T-helper 22 cell (primary cell): ENCODE measurements around the gene STK24.
"Not testable (repeated sequence)": the region's sequence is repeated elsewhere in the genome, so short reads cannot be mapped to it uniquely, and the experiment has no call there.

Experiments
- DNase-seq: peaks from one replicate; pipeline ENCODE4 v3.0.0-alpha.2; 2020; ENCODE audit warnings: low read depth

The STK24 gene

DNA sequence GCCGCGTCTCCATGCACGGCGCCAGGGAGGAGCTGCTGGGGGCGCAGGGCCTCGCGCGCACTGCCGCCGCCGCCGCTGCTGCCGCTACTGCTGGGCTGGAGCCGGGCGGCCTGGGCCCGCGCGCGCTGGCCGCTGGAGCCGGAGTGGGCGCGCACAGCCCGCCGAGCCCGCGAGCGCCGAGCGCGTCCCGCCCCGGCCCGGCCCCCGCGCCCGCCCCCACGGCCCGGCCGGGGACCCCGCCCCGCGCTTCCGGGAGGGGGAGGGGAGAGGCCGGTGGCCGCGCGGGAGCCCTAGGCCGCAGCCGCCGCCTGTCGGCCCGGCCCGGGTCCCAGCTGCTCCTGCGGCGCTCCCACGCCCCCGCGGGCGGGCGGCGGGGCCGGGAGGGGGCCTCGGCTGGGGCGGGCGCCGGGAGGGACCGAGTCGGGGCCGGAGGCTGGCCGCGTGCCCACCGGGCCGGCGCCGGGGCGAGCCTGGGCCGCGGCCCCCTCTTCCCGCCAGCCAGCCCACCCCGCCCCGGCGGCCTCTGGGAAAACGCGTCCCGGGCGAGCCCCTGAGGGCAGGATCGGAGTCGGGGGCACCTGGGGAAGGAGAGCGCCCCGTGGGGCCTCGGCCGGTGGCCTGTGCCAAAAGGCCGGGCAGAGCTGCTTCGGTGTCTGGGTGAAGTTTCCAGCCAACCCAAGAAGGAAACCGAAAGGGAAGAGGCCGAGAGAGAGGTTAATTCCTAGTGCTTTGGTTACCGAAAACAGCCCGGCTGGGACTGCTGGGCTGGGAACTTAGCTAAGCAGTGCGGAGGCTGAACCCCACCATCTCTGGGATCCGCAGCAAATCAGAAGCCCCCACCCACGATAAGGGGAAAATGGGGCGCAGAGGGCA, at the start of gene STK24:
TSS of gene STK24 (minus strand) at position 145 of the 873 bp plus-strand sequence. CDS start 321 bp downstream, outside the sequence.
- peak; percentile 43 for DNase-seq

DNA sequence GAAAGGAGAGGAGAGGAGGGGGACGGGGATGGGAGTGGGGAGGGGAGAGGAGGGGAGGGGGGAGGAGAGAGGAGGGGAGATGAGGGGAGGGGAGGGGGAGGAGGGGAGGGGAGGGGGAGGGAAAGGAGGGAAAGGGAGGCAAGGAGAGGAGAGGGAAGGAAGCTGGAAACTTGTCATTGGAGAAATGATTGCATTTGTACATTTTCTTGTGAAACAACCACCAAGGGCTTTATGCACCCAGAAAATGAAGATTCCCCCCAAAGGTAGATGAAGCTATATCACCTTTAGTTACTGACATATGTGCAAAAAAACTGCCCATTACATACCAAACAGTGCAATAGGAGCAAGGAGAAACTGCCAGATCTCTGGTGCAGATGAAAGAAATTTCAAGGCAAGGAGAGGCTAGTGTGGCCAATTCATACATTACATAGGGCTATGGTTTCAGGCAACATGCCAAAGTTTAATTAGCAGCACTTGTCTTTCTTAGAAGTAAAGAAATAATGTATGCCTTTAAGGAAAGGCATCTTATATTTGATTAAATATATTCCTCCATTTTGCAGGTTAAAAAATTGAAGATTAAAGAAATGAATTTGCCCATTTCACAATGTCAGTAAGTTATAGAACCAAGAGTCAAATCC, 49.5 kb upstream of the STK24 start:
- DNase-seq, result no peak

DNA sequence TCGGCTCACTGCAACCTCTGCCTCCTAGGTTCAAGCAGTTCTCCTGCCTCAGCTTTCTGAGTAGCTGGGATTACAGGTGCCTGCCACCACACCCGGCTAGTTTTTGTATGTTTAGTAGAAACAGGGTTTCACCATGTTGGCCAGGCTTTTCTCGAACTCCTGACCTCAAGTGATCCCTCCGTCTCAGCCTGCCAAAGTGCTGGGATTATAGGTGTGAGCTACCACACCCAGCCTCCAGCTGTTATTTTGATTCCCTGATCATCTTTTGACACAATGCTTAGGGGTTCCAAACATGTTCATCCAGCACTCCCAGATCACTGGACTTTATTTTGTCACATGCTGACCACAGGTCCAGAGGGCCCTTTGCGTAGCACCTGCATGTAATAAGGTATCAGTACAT, 47.7 kb upstream of the STK24 start:
- not testable (repeated sequence) for DNase-seq

DNA sequence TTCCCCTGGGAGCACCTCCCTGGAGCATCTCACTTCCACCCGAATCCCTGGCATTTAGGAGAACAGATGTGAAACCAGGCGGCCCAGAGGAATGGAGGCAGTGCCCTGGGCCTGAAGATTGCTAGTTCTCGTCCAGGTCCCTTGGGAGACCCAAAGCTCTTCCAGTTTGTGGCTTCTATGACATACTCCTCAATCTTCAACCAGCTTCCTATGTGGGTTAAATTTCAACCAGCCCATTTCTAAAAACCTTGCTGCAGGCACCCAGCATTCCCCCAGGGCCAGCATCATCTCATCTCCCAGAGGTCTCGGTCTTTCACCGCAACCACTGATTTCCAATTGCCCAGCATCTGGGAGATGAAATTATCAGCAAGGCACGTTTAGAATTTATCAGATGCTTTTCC, 46.0 kb upstream of the STK24 start:
- DNase-seq, result no peak

DNA sequence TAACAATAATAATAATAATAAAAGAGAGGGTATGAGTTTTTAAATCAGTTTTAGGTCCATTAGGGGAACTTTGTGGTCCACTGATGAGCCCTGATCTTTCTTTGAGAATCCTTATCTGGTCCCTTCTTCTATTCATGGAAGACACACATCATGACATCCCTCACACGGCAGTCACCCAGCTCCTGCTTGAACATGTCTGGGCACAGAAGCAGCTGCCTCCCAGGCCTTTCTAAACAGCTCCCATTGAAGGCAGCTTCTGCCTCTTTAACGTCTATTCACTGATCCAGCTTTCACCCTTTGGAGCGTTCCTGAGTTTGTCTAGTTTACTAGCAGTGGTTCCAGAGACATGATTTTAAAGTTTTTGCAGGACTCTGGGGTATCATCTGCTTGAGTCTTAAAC, 42.6 kb upstream of the STK24 start:
- no peak for DNase-seq

DNA sequence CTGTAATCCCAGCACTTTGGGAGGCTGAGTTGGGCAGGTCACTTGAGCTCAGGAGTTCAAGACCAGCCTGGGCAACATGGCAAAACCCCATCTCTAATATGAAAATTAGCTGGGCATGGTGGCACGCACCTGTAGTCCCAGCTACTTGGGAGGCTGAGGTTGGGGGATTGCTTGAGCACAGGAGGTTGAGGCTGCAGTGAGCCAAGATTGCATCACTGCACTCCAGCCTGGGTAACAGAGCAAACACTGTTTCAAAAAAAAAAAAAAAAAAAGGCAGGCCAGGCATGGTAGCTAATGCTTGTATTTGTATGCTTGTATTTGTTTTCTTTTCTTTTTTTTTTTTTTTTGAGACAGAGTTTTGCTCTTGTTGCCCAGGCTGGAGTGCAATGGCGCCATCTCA, 38.7 kb upstream of the STK24 start:
- not testable (repeated sequence) for DNase-seq

DNA sequence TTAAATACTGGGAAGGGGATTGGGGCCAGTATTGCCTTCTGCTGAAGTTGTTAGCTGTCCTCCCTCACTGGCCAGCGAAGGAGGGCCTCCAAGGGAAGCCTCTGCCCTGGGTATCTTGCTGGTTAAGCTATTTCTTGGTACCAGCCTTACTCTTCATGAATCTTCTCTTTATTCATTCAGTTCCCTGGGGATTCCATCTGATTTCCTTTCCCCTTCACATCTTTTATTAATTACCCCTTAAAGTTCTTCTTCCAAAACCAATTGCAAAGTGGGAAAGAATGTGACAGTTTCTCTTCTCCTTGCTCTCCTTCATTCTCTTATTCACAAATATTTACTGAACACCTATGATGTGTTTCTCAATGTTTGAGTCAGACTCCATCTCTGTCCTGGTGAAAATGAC, 36.7 kb upstream of the STK24 start:
- DNase-seq, result no peak

DNA sequence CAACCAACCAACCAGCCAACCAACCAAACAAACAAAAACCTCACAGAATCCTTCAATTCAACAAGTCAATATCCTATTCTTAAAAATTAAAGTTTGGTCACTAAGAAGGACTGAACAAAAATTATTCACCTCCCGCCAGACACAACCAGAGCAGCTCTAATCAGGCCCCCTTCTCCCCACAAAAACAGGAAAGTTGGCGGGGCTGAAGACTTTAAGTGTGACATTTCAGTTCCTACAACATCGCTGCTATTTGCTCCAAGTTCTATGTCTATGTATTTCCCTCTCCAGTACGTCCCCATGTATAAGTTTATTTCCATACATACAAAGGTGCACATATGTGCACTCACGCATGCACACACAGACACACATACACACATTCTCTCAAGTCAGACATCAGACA, 32.8 kb upstream of the STK24 start:
- DNase-seq, result no peak

DNA sequence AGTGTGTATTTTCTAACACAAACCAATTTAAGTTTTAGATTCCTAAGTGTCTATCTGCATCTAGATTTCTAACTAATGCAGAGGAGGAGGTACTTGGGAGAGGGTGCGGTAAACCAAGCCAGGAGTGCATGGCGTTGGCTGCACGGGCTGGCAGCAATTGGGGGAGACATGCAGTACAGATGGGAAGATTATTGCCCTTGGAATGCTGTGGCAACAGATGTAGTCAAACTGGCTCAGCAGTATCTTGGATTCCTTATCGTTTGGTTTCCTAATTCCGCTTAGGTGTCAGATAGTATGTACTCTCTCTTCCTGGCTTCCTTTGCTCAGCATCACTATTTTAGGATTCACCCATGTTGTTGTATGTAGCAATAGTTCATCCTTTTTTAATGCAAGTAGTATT, 29.4 kb upstream of the STK24 start:
- no peak for DNase-seq

DNA sequence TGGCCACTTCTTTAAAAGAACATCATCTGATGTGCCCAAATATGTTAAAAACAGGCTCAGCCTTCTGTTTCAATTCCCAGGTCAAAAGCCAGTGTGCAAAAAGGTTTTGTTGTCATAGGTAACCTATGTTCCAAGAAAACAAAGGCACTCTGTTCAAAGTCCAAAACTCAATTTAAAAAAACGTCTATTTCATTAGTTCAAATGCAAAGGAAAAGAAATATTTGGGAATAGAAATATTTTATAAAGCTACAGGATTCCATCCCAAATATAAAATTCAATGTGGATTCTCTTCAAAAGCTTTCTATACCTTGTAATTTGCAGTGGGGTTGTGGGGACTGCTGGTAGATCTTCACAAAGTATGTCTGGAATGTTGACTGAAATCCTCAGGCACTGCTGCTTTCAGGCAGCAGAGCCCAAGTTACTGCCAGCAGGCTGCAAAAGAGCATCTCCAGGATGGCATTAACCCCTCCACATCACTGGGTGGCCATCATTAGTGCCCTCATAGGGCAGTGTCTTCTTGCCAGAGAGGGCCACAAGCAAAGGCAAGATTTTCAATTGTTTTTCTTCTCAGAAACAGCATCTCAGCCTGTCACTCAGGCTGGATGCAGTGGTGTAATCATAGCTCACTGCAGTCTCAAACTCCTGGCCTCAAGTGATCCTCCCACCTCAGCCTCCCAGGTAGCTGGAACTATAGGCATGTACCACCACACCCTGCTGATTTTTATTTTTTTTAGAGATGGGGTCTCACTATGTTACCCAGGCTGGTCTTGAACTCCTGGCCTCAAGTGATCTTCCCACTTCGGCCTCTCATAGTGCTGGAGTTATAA, 22.8 kb upstream of the STK24 start:
- no peak for DNase-seq

DNA sequence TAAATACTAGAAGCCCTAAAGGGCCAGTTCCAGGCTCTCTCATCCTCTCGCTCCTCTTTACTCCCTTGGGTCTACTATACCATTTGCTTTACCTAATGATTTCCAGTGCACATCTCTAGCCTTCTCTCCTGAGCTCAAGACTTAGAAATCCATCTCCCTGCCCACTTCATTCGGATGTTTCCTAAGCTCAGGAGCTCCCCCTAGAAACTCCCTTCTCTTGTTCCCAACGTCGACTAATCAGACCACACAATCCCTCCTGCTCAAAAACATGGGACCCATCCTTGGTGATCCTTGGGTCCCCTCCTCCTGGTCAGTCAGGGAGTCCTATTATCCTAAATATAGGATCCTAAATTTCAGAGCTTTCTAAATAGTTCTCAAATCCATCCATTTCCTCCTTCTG, 21.1 kb upstream of the STK24 start:
- DNase-seq, result no peak

DNA sequence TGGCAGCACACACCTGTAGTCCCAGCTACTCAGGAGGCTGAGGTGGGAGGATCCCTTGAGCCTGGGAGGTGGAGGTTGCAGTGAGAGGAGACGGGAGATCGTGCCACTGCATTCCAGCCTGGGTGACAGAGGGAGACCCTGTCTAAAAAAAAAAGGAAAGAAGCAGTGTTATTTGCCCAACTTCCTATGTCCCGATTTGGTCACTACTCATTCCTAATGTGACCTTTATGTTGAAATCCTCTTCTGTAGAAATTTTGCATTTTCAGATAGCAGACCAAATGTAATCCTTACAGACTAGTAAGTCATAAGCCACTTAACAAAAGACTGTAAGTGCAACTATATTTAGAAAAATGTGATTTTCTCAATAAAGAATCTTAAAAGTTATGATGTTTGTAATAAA, 18.2 kb upstream of the STK24 start:
- DNase-seq, result no peak

DNA sequence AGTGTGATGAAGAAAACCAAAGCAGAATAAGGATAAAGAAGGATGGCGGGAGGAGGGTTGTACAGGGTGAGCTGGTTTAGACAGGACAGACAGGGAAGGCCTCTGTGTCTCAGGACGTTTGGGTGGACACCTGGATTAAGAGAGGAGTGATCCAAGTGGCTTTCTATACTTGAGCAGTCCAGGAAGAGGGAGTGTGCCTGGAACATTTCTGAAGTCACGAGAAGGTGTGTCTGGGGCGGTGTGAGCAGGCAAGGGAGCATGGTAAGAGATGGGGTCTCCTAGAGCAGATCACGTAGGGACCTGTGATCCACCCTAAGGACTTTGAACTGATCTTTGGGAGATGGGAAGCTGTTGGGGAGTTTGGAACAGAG, 15.4 kb upstream of the STK24 start:
- DNase-seq, result no peak

DNA sequence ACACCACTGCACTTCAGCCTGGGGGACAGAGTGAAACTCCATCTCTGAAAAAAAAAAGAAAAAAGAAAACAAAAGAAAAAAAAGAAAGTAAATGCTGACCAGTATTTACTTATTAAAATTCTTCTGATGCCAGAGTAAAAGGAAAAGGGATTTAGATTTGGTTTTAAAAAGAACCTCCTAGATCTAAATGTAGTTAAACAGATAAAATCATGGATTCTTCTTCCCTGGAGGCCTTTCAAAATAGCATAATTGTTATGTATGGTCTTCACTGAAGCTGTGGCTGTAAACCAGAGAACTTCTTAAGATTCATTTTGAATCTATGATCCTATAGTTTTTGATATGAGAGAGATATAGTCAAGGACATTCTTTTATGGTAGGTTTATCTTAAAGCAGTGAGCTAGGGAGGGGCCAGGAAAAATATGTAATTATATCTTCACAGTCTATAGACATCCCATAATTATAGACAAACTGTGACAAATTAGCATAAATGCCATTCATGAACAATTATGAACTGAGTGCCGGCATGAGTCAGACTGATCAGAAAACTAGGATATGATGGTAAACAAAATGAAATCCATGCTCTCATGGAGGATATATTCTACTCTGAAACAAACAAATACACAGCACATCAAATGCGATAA, 14.9 kb upstream of the STK24 start:
- DNase-seq, result no peak

DNA sequence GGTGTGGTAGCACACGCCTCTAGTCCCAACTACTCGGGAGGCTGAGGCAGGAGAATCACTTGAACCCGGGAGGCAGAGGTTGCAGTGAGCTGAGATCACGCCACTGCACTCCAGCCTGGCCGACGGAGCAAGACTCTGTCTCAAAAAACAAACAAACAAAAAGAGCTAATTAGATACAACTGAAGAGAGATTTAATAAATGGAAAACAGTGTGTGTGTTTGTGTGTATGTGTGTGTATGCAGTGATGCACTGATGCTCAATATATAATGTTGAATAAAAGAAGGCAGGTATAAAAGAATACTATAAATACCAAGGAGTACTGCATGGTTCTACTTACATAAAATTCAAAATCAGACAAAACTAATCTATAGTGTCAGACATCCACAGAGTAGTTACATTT, 13.6 kb upstream of the STK24 start:
- not testable (repeated sequence) for DNase-seq

DNA sequence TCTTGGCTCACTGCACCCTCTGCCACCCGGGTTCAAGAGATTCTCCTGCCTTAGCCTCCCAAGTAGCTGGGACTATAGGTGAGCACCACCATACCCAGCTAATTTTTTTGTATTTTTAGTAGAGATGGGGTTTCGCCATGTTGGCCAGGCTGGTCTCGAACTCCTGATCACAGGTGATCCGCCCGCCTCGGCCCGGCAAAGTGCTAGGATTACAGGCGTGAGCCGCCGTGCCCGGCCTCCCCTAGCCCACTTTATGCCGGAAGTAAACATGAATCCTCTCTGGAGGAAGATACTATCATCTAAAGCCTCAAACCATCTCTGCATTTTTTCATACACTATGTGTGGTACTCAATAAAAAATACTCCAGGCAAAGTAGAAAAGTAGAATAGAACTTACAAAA, 12.6 kb upstream of the STK24 start:
- not testable (repeated sequence) for DNase-seq

DNA sequence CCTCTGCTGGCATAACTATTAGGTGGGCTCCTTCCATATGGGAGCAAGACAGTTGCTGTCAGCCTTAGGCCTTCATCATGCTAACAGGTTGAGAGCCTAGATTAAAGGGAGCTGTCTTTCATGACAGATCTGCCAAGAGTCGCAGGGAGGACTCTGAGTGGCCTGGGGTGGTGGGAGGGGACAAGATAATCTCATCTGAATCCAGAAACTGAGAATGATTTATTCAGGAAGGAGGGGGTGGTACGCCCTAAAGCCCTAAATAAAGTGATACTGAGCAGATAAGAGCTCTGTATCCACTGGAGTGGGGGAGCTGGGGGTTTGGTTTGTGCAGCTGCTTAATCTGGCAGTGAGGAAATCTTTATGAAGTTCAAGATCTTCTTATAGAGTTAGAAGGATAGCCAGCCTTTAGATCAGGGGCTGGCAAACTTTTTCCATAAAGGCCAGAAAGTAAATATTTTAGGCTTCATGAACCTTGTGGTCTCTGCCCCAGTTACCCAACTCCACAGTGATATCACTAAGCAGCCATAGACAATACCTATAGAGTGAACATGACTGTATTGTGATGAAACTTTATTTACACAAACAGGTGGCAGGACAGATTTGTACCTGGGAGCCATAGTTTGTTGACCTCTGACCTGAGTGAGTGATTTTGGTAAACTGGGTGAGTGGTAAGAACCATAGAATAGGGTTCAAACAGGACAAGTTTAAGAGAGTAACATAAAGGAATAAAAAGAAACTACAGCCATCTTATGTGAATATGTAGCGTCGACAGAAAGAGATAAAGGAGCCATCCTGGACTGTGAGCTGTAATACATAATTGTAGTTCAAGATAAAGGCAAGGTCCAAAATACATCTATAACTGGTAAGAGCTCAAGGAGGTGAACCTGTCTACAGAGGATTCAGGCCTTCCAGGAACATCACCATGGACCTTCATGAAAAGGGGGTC, 9.8 kb upstream of the STK24 start:
- no peak for DNase-seq

DNA sequence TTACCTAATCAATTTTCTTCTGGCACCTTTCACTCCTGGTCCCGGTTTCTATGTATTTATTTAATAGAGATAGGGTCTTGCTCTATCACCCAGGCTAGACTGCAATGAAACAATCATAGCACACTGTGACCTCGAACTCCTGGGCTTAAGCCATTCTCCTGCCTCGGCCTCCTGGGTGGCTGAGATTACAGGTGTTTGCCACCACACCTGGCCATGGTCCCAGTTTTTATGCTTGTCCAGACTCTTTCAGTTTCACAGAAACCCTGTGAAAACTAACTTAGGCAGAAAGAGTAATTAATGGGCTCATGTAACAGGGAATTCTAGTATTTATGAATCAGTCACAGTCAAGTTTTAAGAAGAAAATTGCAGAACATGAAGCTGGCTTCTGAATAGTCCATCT, 9.0 kb upstream of the STK24 start:
- no peak for DNase-seq

DNA sequence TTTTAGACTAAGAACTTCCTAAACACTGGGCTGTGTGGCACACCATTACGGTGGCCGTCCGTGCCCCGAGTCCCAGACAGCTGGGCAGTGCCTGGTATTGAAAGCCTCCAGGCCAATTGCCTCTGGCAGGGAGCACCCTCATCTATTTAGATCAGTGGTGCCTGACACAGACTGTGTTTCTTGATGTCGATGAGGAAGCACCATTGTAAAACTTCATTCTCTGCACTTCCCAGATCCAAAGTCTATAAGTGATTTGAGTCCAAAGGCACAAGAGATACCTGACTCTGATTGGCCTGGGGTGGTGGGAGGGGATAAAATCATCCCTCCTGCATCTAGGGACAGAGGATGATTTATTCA, 8.5 kb upstream of the STK24 start:
- DNase-seq, result no peak

DNA sequence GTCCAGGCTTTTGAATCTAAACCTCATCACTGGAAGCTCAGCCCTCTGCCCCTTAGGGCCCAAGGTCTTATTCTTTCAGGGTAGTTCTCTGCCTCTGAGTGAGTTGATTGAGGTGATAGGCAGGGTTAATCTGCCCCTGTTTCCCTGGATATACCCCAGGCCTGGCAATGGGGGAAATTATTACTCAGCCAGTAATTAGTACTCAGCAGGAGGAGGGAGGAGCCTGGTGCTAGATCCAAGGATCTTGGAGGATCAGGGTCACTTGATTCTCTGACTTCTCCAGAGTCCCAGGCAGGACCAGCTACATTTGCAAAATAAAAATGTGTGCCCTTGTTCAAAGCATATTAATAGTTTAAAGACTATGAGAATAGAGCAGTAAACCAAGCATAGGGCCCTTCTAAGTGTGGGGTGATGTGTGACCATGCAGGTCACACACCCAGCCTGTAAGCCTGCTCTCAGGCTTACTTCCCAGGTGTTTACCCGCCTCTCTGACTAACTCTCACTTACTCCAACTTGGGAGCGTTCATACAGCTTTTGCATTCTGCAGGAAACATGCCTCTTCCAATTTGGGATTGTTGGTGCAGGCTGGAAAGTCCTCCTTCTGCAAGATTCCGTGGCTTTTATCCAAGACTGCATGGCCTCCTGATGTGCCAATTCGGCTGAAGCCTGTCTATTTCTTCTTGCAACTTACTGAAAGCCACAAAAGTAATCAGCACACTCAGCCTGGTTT, 7.9 kb upstream of the STK24 start:
- no peak for DNase-seq

DNA sequence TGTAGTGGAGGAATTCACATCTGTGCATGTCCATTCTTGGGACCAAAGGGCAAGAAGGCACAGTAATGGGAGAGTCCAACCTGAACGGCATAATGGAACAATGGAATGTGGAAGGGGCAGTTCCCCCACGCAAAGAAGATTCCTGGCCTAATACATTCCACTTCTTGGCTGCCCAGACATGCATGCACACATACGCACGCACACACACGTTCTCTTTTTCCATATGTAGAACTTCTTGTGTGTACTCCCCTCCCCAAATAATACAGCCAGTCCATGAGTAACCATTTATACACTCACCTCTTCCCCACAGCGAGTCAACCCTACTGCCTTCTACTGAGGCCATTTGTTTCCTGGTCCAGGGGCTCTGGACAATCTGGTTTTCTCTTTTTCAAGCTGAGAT, 6.0 kb upstream of the STK24 start:
- no peak for DNase-seq
